SKM-1 (cell line): Measurements from ENCODE around the gene MAK.
"Not testable (repeated sequence)": the region's sequence is repeated elsewhere in the genome, so short reads cannot be mapped to it uniquely, and the experiment has no call there.

ENCODE experiments used
- DNase-seq: peaks from one replicate; lab custom pipeline; 2025; ENCODE audit not compliant: unreplicated experiment; lab: John Stamatoyannopoulos, UW

MAK gene

GRCh38 chr6:10837995-10838793, at the start of gene MAK:
Gene MAK, minus strand, starts transcription at chr6:10838539. Its CDS starts 7,891 bp downstream, at chr6:10830648.
- DNase-seq: peak; percentile 76

- DNase-seq: peak; percentile 79
Observed at GRCh38 chr6:10886691-10887502, 48.6 kb upstream of the MAK start, which contains the start of gene SYCP2L. Gene SYCP2L, plus strand, starts transcription at chr6:10887052. Its CDS starts 75 bp downstream, at chr6:10887127.

GRCh38 chr6:10886365-10886690, 48.0 kb upstream of the MAK start:
- DNase-seq: not testable (repeated sequence)

- no peak for DNase-seq
Observed at GRCh38 chr6:10884245-10884972, 46.1 kb upstream of the MAK start.

GRCh38 chr6:10883312-10884244, 45.2 kb upstream of the MAK start:
- DNase-seq: no peak

GRCh38 chr6:10882657-10883171, 44.4 kb upstream of the MAK start:
- no peak for DNase-seq

- not testable (repeated sequence) for DNase-seq
Observed at GRCh38 chr6:10882253-10882630, 43.9 kb upstream of the MAK start.

GRCh38 chr6:10880366-10880765, 42.0 kb upstream of the MAK start:
- DNase-seq: no peak

GRCh38 chr6:10877871-10878270, 39.5 kb upstream of the MAK start:
- no peak for DNase-seq

- no peak for DNase-seq
Observed at GRCh38 chr6:10877012-10877411, 38.7 kb upstream of the MAK start.

GRCh38 chr6:10875026-10875425, 36.7 kb upstream of the MAK start:
- no peak for DNase-seq

GRCh38 chr6:10874207-10874606, 35.9 kb upstream of the MAK start:
- DNase-seq: no peak

- no peak for DNase-seq
Observed at GRCh38 chr6:10873374-10873773, 35.0 kb upstream of the MAK start.

GRCh38 chr6:10867952-10868351, 29.6 kb upstream of the MAK start:
- DNase-seq: no peak

- not testable (repeated sequence) for DNase-seq
Observed at GRCh38 chr6:10866709-10867108, 28.4 kb upstream of the MAK start.

- not testable (repeated sequence) for DNase-seq
Observed at GRCh38 chr6:10863031-10863430, 24.7 kb upstream of the MAK start.

GRCh38 chr6:10862361-10862760, 24.0 kb upstream of the MAK start:
- DNase-seq: no peak

GRCh38 chr6:10861086-10861485, 22.7 kb upstream of the MAK start:
- no peak for DNase-seq

- DNase-seq: no peak
Observed at GRCh38 chr6:10857259-10857658, 18.9 kb upstream of the MAK start.

- DNase-seq: no peak
Observed at GRCh38 chr6:10854922-10855632, 16.7 kb upstream of the MAK start.
